ENCODE measurements around the gene ARG2.

DNA sequence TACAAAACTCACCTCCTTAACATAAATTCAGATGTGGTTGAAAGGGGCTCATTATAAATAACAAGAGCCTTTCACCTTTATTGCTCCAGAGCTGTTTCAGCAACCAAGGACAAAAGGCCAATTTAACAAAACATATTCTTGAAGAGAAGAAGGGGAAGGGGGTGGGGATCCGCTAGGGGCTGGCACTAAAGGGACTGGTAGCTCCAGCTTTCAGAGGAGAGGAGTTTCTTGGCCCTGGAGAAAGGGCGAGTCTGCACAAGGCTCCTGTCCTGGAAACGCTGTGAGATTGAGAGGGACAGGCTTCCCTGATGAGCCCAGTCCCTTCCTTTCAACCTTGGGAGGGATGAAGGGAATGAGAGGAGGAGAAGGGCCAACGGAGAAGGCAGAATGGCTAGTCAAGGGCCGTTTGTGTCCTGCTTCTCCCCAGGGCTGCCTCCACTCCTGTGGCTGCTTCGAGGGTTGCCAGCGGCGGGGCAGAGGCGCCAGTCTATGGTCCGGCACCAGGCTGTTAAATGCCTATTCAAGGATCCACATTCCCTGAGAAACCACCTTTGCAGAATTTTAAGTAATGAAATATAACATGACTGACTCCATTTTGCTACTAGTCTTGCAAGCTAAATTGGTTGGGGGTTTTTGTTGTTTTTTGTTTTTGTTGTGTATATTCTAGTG is 9.9 kb upstream of the ARG2 start:
- TF ChIP-seq EZH2phosphoT487 (IDR thresholded peaks at IDR 0.05; ENCODE audit: borderline replicate concordance, low read length) (no peak), EZH2 (IDR thresholded peaks at IDR 0.05; ENCODE audit: low read length, unreplicated experiment) (no peak)
- TF ChIP-seq, protein P1, sequence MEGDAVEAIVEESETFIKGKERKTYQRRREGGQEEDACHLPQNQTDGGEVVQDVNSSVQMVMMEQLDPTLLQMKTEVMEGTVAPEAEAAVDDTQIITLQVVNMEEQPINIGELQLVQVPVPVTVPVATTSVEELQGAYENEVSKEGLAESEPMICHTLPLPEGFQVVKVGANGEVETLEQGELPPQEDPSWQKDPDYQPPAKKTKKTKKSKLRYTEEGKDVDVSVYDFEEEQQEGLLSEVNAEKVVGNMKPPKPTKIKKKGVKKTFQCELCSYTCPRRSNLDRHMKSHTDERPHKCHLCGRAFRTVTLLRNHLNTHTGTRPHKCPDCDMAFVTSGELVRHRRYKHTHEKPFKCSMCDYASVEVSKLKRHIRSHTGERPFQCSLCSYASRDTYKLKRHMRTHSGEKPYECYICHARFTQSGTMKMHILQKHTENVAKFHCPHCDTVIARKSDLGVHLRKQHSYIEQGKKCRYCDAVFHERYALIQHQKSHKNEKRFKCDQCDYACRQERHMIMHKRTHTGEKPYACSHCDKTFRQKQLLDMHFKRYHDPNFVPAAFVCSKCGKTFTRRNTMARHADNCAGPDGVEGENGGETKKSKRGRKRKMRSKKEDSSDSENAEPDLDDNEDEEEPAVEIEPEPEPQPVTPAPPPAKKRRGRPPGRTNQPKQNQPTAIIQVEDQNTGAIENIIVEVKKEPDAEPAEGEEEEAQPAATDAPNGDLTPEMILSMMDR (conservative IDR thresholded peaks at IDR 0.05; ENCODE audit: low read depth, low read length), result no peak
